Endothelial cell (in vitro differentiated cells): ENCODE results near the gene UBE2Q1. TPM values are rescaled to one million over a fixed set of nuclear protein-coding genes. Genes with fewer than 3 reads are reported as not detected.
A peak's percentile ranks its signal among the peaks of the same experiment; 100 is the strongest.

Source experiments
- DNase-seq: peaks from one replicate; pipeline ENCODE4 v3.0.0; 2021; ENCODE audit warnings: low spot score
- H3K27ac Mint-ChIP-seq: one replicate; pipeline ENCODE4 v1.8.0; 2021; ENCODE audit warnings: mixed read lengths, inconsistent platforms; ENCODE audit not compliant: unreplicated experiment
- H3K27me3 Mint-ChIP-seq: one replicate; pipeline ENCODE4 v1.8.0; 2021; ENCODE audit warnings: mild to moderate bottlenecking, moderate library complexity, mixed read lengths, inconsistent platforms; ENCODE audit not compliant: unreplicated experiment
- H3K36me3 Mint-ChIP-seq: one replicate; pipeline ENCODE4 v1.8.0; 2021; ENCODE audit warnings: mild to moderate bottlenecking, low read depth, mixed read lengths, inconsistent platforms; ENCODE audit not compliant: unreplicated experiment
- H3K4me1 Mint-ChIP-seq: one replicate; pipeline ENCODE4 v1.8.0; 2021; ENCODE audit warnings: mild to moderate bottlenecking, mixed read lengths, inconsistent platforms; ENCODE audit not compliant: unreplicated experiment
- H3K4me3 Mint-ChIP-seq: one replicate; pipeline ENCODE4 v1.8.0; 2021; ENCODE audit warnings: mild to moderate bottlenecking, mixed read lengths, inconsistent platforms; ENCODE audit not compliant: unreplicated experiment
- H3K9me3 Mint-ChIP-seq: one replicate; pipeline ENCODE4 v1.8.0; 2021; ENCODE audit warnings: mixed read lengths, inconsistent platforms; ENCODE audit not compliant: unreplicated experiment
- CTCF ChIP-seq: fragments of 200-600 bp; sonication (generic); IDR thresholded peaks from one replicate; pipeline ENCODE4 v1.5.0; 2021; ENCODE audit warnings: antibody characterized with exemption; ENCODE audit not compliant: unreplicated experiment
- total RNA-seq: library from RNA; stranded (reverse); fragmentation: NEBNext Ultra II Directional; extraction: Animal tissue kit (Norgen Biotek cat#: 25700); gene quantifications from one replicate; pipeline ENCODE4 v1.2.1, GENCODE V29; 2021; ENCODE audit not compliant: unreplicated experiment

Gene UBE2Q1
- total RNA-seq, 1 donor from 2014 or later = 73.9 TPM

GRCh38 chr1:154502066-154502743, 56.3 kb downstream of the UBE2Q1 start, which contains the start of the genes SHE and TDRD10:
TSS of gene SHE (minus strand) at chr1:154502412. CDS start at chr1:154502026, 386 bp downstream.
TSS of gene TDRD10 (plus strand) at chr1:154502219. CDS start at chr1:154506904, 4,685 bp downstream.
- DNase-seq = peak; percentile 65
- Mint-ChIP-seq H3K4me3 (peak within 1 kb of the TSS; percentile 97), H3K36me3 (peaks cover 27% of the 10 kb centered on the region), H3K4me1 (peaks cover 47% of the 10 kb centered on the region), H3K9me3 (no peaks in the 10 kb centered on the region), H3K27me3 (peaks cover 7% of the 10 kb centered on the region), H3K27ac (peak within 1 kb of the TSS; percentile 87)
- TF ChIP-seq CTCF = no peak

GRCh38 chr1:154501423-154502065, 56.9 kb downstream of the UBE2Q1 start:
- Mint-ChIP-seq H3K9me3 (no peaks in the 10 kb centered on the region), H3K4me1 (peaks cover 47% of the 10 kb centered on the region), H3K27me3 (peaks cover 7% of the 10 kb centered on the region), H3K36me3 (peaks cover 24% of the 10 kb centered on the region), H3K4me3 (peak overlapping the region; percentile 97), H3K27ac (peak overlapping the region; percentile 87)
- TF ChIP-seq CTCF = no peak
- peak; percentile 45 for DNase-seq

- no peak for TF ChIP-seq CTCF
- Mint-ChIP-seq H3K4me3 (peak overlapping the region; percentile 97), H3K9me3 (no peaks in the 10 kb centered on the region), H3K4me1 (peaks cover 55% of the 10 kb centered on the region), H3K27me3 (peaks cover 7% of the 10 kb centered on the region), H3K27ac (peak overlapping the region; percentile 87), H3K36me3 (peaks cover 22% of the 10 kb centered on the region)
- no peak for DNase-seq
Observed at GRCh38 chr1:154500533-154500932, 57.9 kb downstream of the UBE2Q1 start.

- Mint-ChIP-seq H3K36me3 (peaks cover 22% of the 10 kb centered on the region), H3K4me3 (peak overlapping the region; percentile 97), H3K27me3 (peaks cover 6% of the 10 kb centered on the region), H3K9me3 (no peaks in the 10 kb centered on the region), H3K4me1 (peaks cover 57% of the 10 kb centered on the region), H3K27ac (no peak overlapping the region)
- no peak for TF ChIP-seq CTCF
- DNase-seq = no peak
Observed at GRCh38 chr1:154499446-154499845, 59.0 kb downstream of the UBE2Q1 start.

Other genes starting within 250 kb of the UBE2Q1 start
- gene AQP10, start 237.6 kb downstream of the UBE2Q1 start, total RNA-seq = not detected
- gene ATP8B2, start 233.1 kb downstream of the UBE2Q1 start, total RNA-seq = 58.1 TPM
- 1.0 TPM for gene IL6R, start 153.3 kb downstream of the UBE2Q1 start, total RNA-seq
- 27.8 TPM for gene TDRD10, start 56.4 kb downstream of the UBE2Q1 start, total RNA-seq
- gene SHE, start 56.2 kb downstream of the UBE2Q1 start, total RNA-seq = 79.3 TPM
- gene CHRNB2, start 9.1 kb upstream of the UBE2Q1 start, total RNA-seq = 0.44 TPM
- gene ADAR, start 49.5 kb upstream of the UBE2Q1 start, total RNA-seq = 156 TPM